GOT3 (cell line): ENCODE results near the gene ZNF486.
"Not testable (repeated sequence)": the region's sequence is repeated elsewhere in the genome, so short reads cannot be mapped to it uniquely, and the experiment has no call there.

Experiments
- DNase-seq: peaks from one replicate; lab custom pipeline; 2025; ENCODE audit warnings: mixed read lengths; lab: John Stamatoyannopoulos, UW

Gene ZNF486

DNA sequence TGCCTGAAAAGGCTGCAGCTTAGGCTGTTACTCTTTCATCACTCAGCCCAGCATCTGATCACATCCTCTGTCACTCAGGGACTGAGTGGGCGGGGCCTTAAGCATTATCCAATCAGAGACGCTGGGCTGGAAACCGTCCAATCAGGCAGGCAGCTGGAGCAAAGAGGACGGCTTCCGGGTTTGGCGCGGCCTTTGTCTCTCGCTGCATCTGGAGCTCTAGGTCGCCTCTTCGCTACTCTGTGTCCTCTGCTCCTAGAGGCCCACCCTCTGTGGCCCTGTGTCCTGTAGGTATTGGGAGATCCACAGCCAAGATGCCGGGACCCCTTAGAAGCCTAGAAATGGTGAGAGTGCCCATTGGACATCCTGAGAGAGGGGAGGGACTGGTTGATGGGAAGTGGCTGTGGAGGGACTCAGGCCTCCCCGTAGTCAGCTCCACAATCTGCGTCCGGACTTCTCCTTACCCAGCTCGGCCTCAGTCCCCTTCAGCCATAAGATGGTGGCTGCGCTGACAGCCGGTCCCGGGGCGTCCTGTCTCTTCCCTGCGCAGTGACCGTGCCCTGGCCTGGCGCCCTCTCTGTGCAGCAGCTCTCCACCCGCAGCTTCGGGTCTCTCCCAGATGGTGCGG, at the start of gene ZNF486:
TSS of gene ZNF486 (plus strand) at position 195 of the 625 bp plus-strand sequence. CDS start at position 312, 117 bp downstream.
- DNase-seq: peak; percentile 61

- DNase-seq: not testable (repeated sequence)
These were observed 48.8 kb upstream of the ZNF486 start for GRCh38 chr19:20118064-20118839.

DNA sequence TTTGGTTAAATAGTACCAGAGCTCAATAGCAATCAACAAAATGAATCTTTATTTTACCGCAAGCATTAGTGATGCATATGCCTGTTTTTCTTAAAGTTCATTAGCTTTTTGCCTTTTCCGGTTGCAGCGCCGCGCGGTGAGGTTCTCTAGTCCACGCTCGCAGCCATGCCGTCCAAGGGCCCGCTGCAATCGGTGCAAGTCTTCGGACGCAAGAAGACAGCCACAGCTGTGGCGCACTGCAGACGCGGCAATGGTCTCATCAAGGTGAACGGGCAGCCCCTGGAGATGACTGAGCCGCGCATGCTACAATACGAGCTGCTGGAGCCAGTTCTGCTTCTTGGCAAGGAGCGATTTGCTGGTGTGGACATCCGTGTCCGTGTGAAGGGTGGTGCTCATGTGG, 42.1 kb upstream of the ZNF486 start:
- DNase-seq: no peak

- not testable (repeated sequence) for DNase-seq
These were observed 34.1 kb upstream of the ZNF486 start for GRCh38 chr19:20132933-20133332.

- DNase-seq: not testable (repeated sequence)
These were observed 29.3 kb upstream of the ZNF486 start for GRCh38 chr19:20137714-20138113.

GRCh38 chr19:20151617-20152145, 15.3 kb upstream of the ZNF486 start:
- DNase-seq: no peak

GRCh38 chr19:20152506-20152905, 14.5 kb upstream of the ZNF486 start:
- not testable (repeated sequence) for DNase-seq

DNA sequence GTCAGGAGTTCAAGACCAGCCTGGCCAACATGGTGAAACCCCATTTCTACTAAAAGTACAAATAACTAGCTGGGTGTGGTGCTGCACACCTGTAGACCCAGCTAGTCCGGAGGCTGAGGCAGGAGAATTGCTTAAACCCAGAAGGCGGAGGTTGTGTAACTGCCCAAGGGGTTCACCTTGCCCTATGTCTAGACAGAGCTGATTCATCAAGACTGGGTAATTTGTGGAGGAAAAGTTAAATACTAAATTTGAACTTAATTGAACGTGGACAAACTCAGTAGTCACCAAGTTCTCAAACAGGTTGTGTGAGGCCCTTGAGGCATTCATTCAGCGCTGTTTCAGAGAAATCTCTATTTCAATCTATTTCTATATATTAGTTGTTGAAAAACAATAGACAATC, 13.7 kb upstream of the ZNF486 start:
- no peak for DNase-seq

- DNase-seq: no peak
These were observed 12.4 kb upstream of the ZNF486 start for GRCh38 chr19:20154636-20155035.

GRCh38 chr19:20162821-20163220, 4.2 kb upstream of the ZNF486 start:
- DNase-seq: no peak

GRCh38 chr19:20164456-20164855, 2.6 kb upstream of the ZNF486 start:
- no peak for DNase-seq

GRCh38 chr19:20165971-20166592, 932 bp upstream of the ZNF486 start:
- no peak for DNase-seq

DNA sequence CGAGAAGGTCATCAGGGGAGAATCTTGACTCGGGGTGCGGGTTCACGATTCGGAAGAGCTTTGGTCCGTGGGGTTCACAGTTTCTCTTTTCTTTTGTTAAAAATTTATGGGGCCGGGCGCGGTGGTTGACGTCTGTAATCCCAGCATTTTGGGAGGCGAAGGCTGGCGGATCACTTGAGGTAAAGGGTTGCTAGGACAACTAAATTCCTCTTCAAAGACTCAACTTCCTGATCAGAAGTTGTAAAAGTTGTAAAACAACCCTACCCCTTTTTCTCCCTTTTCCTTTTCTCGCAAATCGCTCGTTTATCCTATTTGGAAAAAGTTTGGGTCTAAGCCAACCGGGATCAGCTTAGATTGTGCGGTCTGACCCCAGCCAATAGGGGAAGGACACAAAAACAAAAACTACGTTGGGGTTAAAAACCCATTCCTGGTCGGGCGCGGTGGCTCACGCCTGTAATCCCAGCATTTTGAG, 673 bp downstream of the ZNF486 start:
- no peak for DNase-seq

DNA sequence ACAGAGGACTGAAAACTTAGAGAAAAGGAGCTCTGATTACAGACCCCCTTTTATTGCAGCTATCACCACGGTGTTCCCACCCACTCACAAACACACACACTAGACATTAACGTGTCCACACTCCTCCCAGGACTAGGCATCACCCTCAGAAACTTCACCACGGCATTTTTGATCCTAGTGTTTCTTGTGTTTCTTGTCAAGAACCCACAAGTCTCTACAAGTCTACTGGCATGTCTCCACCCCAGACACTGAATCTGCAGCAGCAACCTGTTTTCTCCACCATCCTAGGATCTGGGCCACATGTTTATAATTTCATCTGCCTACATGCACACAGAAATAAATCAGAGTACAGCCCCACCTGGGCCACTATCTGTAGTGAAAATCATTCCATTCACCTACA, 4.3 kb downstream of the ZNF486 start:
- no peak for DNase-seq

- not testable (repeated sequence) for DNase-seq
These were observed 8.8 kb downstream of the ZNF486 start for GRCh38 chr19:20175848-20176247.

DNA sequence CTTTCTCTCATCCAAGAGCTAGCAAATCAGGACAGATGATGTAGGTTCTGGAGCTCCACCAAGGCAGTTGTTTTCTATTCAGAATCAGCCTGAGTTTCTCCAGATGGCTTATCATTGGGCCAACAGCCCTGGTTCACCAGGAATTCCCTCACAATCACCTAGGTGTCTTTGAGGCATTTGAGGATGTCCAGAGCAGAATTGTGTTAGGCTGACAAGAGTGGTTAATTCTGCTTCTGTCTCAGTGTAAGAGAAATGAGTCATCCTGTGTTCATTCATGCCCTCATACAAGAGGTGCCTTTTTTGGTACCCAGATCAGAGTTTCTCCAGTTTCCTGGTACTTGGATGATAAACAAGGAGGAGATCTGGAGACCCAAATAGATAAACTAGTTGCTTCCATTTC, 12.9 kb downstream of the ZNF486 start:
- not testable (repeated sequence) for DNase-seq

GRCh38 chr19:20182222-20182785, 15.3 kb downstream of the ZNF486 start:
- no peak for DNase-seq

DNA sequence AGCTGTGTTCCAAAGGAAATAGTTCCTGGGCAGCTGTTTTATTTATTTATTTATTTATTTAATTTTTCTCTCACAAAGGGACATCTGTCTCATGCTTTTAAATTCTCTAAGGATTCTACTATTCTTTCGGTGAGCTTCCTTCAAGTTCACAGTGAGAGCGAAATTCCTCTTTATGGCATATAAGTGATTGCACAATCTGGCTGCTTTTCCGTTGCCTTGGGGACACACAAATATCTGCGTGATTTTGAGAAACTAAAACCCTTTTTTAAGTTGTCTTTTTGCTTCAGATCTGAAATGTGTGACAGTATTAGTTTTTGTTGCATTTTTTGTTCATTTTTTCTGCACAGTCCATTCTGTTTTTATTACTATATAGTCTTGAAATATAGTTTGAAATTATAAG, 19.2 kb downstream of the ZNF486 start:
- no peak for DNase-seq

DNA sequence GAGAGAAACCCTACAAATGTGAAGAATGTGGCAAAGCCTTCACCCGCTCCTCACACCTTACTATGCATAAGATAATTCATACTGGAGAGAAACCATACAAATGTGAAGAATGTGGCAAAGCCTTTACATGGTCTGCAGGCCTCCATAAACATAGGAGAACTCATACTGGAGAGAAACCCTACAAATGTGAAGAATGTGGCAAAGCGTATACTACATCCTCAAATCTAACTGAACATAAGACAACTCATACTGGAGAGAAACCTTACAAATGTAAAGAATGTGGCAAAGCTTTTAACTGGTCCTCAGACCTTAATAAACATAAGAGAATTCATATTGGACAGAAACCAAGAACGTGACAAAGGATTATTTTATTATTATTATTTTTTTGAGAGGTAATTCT, 30.7 kb downstream of the ZNF486 start:
- no peak for DNase-seq

DNA sequence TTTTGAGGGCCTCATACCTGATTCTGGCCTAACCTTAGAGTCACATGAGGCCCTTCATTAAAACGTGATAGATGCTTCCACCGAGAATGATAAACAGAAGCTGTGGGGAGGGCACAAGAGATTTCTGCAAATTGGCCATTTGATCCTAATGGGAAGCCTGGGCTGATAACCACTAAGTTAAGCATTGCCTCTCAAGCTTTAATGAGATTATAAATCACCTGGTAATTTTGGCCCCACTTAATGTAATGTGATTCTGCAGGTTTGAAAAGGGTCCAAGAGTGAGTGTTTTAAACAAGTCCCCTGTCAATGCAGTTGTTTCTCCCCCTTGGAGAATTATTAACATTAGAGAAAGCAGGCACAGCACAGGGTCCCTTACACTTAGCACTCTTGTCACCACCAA, 42.0 kb downstream of the ZNF486 start:
- no peak for DNase-seq

- not testable (repeated sequence) for DNase-seq
These were observed 47.4 kb downstream of the ZNF486 start for GRCh38 chr19:20214366-20214765.

DNA sequence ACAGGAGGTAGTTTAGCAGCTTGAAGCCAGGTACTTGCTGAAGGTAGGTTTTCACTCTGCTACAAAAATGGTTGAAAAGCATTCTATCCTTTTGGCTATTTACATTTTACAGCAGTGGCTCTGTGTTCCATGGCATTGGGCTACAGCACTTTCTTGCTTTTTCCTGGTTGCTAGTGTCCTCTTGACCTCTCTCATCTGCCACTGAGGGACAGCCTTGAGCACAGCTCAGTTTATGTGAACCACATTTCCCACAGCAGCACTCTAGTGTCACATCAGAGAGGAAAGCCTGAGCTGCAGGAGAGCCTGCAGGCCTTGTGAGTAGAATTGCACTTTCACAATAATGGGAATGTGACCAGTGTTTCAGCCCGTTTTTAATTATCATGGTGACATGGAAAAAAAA, 54.6 kb downstream of the ZNF486 start:
- DNase-seq: not testable (repeated sequence)
